Left kidney (tissue), 2 donors: ENCODE measurements around the gene SELP. TPM values are rescaled to one million over a fixed set of nuclear protein-coding genes. Genes with fewer than 3 reads are reported as not detected.

Experiments used
- DNase-seq: peaks from one replicate; pipeline ENCODE4 v3.0.0-alpha.2; 2013
- polyA plus RNA-seq: library from polyadenylated mRNA; unstranded; fragments of 120-200 nt; gene quantifications from one replicate; pipeline ENCODE4 v1.2.1, GENCODE V29; 2013; ENCODE audit not compliant: insufficient read length

SELP gene
- polyA plus RNA-seq, 1 donor: 4.4 TPM

DNA sequence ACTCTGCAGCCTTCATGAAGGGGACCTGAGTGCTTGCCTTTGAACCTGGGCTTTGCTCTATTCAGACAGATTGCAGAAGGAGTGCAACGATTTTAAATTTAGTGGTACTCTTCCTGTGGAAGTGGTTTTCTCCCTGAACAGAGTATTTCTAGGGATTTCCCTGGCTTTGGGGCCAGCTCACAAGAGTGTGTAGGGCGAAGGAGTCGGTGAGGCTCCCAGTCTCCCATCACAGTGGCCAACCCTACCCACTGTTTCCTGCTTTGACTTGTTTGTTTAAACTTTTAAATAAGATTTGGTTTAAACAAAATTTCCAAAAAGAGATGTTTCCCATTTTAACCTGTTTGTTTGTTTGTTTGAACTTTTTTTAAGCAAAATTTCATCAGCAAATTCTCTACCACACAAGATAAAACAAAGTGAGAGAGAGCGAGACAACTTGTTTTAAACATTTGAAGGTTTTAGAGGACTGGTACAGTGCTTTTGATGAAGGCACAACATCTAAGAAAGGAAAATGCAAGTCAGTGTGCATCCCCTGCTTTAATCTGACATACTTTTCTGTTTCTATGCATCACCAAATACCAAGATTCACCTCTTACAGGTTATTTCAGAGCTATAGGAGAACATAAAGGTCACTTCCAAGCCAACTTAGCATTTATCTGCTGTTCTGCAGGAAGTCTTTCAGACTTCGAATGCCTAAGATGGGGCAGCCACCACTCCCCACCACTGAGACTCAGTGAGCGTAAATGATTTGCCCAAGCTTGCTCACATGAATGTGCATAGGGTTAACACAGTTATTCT lies 6.6 kb downstream of the SELP start:
- DNase-seq: no peak

- no peak for DNase-seq
Measured at GRCh38 chr1:169620565-169620964, 9.4 kb downstream of the SELP start.

- DNase-seq: no peak
Measured at GRCh38 chr1:169618367-169618766, 11.6 kb downstream of the SELP start.

DNA sequence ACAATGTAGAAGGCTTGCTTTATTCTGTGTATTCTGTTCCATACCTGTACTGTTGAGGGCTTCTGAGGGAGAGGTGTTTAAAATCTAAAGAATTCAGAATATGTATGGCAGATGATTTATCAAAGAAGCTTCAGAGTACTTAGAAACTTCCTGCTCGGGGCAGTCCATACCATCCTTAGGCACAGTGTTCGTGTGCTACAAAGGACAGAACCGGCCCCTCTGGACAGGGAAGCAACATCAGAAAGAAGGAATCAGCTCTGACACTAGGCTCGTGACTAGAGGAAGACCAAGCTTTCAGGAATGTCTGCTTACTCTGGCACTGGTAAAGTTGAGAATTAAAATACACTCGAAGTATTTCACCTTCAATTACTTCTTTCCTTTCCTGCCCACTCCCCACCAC lies 14.1 kb downstream of the SELP start:
- DNase-seq: no peak

GRCh38 chr1:169610858-169611257 lies 19.1 kb downstream of the SELP start:
- no peak for DNase-seq

- DNase-seq: no peak
Measured at GRCh38 chr1:169610108-169610507, 19.8 kb downstream of the SELP start.

DNA sequence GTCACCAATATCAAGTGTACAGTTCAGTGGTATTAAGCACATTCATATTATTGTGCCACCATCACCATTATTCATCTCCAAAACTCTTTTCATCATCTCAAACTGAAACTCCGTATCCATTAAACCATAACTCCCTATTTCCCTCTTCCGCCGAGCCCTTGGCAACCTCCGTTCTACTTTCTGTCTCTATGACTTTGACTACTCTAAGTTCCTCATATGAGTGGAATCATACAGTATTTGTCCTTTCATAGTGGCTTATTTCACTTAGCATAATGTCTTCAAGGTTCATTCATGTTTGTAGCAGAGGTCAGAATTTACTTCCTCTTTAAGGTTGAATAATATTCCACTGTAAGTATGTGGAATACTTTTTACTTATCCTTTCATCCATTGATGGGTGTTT lies 21.7 kb downstream of the SELP start:
- DNase-seq: no peak

DNA sequence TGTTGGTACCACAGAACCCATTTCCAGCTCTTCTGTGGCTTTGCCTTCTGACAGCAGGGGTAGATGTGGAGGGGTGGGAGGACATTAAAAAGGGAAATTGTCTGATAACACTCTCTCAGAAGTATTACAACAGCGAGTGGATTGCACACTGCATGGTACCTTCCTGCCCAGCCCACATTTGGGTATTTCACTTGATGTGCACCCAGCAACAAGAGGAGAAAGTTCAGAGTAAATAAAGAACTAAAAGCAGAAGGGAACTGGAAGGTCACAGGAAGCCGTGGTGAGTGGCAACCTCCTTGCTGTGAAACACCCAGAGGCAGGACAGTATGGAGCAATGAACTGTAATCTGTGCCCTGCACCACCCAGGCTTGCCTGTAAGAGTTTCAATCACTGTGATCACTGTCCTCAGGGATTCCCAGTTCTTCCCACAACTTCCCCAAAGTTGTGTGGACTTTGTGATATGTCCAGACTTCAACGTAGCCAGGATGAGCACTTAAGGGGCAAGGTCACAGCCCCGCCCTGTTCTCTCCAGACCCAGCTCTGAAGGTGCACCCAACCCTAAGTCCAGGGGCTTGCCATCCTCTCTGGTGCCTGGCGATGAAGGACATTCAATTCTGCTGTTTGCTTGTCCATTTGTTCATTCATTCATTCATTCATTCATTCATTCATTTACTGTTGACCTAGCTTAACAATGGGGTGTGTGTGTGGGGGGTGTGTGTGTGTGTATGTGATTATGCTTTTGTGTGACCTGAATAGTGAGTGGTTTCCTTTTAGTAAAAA lies 25.0 kb downstream of the SELP start:
- no peak for DNase-seq

GRCh38 chr1:169601096-169601881 lies 28.6 kb downstream of the SELP start:
- DNase-seq: no peak

- DNase-seq: peak; percentile 51
Measured at GRCh38 chr1:169595764-169596711, 33.9 kb downstream of the SELP start.

- no peak for DNase-seq
Measured at GRCh38 chr1:169594391-169594790, 35.5 kb downstream of the SELP start.

- no peak for DNase-seq
Measured at GRCh38 chr1:169590932-169591331, 39.0 kb downstream of the SELP start.

DNA sequence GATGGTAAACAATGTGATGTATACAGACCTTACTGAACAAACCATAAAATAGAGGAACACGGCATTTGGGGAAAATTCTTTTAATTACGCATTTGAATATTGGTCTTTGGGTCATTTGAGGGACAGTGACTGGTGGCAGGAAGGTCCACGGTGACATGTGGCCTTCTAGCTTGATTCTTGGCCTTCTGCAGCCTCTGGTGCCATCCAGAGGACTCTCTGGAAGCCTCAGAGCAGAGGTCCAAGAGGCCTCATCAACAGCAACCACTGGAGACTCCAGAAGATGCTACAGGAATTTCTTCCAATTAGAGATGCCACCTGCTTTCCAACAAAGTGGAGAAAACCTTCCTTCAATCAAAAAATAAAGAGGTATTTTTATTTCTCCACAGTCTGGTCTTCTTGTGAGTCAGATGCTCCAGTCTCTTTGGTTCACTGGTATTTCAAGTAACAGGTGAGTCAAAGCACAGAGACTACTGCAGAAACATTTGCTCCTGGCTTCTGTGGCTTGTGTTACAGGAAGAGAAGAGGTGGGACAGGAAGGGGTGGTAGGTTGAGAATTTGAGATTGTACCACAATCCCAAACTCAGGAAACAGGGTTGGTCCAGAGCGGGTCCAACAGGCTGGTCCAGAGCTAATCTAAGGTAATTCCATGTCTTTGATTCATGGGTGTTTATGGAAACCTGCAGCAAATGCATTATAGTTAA lies 41.0 kb downstream of the SELP start:
- DNase-seq: no peak

DNA sequence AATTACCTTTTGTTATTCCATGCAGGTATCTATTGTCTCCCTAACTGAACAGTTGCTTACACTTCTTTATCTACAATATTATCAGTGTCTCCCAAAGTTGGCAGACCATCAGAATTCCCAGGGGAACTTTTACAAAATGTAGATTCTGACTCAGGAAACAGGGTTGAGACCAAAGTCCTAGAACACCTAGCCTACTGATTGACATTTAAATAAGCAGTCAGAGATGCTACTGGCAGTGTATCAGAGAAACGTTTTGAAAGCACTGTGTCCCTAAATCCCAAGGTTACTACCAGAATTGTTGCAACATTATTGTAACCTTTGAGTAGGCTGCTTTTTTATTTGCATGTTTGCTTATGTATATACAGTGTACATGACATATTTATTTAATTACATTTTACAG lies 41.8 kb downstream of the SELP start:
- no peak for DNase-seq

DNA sequence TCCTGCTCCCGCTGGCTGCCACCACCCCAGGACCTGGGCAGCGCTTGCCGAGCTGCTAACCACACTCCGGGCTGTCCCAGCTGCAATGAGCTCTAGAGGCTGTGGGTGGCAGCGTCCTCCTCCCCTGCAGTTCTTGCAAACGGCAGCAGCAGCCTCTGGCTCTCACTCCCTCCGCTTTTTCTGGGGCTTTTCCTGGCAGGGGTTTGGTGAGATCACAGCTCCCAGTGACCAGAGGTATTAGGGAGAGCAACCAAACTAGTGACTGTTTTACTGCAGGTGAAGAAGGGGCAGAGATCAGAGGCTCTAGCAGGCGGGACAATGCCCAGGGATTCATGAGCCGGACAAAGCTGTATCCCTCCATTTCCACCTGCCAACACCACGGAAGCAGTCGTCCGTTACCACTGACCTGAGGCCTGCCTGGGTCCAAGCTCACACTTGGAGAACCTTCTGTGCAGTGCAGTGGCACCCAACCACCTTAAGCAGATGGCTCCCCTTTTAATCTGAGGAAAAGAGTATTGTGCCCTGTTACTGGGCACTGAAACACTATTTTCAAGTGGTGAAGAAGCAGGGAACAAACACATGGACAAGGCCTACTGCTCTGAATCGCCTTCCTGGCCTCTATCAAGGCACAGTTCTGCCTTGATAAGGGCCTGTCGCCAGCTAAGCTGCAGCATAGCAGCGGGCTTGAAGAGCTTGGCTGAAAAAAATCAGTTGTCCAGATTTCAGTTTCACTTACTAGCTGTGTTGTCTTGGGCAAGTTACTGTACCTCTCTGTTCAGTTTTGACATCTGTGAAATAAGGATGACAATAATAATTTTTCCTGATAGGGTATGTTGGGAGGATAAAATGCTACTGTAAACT lies 43.3 kb downstream of the SELP start, which contains the start of gene F5:
Gene F5, minus strand, starts transcription at position 87 of the 861 bp plus-strand sequence. CDS start 95 bp downstream, outside the sequence.
- DNase-seq: peak; percentile 35

- no peak for DNase-seq
Measured at GRCh38 chr1:169586067-169586394, 43.9 kb downstream of the SELP start.

DNA sequence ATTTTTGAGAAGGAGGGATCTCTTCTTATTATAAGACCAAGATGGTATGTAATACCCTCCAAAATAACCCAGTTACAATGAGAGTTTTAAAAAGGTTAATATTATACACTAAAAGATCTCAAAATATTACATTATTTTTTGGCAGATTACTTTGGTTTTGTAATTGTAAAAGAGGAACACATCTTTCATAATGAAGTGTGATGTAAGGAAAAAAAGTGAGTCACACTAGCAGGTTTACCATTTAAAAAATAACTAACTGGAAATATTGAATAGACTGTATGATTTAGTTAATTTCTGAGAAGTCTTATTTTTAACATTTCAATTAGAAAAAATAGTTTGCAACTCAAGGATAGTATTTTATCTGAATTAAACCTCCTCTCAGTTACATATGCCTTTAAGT lies 44.7 kb downstream of the SELP start:
- DNase-seq: no peak

DNA sequence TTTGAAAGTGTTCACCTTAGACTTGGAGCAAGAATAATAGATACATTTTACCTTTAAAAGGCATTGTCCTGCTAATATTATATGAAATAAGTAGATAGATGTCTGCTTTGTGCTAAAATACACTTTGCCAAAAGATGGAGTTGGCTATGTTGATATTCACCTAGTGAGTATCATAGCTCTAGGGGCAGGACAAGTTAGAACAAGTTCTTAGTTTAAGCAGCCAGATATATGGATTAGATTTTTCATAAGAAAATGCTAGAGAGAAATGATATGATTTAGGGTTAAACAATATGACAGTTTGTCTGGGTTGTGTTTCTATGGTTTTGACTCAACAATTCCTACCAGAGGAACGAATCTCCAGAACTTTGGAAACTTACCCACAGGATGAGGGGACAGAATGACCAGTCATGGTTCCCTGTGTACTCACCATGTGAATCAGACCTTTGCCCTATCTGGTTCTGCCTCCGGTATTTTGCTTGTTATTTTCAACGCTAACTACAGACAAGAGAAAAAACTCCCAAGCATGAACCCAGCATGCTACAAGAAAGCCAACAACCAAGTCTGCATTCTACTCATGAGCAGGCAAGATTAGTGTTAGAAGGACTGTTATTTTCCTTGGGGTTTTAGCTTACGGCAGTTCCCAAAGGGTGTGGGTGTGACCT lies 45.3 kb downstream of the SELP start:
- no peak for DNase-seq

- no peak for DNase-seq
Measured at GRCh38 chr1:169577981-169578738, 51.8 kb downstream of the SELP start.
